ENCODE data around the gene TLE5.

The TLE5 gene, protein sequence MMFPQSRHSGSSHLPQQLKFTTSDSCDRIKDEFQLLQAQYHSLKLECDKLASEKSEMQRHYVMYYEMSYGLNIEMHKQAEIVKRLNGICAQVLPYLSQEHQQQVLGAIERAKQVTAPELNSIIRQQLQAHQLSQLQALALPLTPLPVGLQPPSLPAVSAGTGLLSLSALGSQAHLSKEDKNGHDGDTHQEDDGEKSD

DNA sequence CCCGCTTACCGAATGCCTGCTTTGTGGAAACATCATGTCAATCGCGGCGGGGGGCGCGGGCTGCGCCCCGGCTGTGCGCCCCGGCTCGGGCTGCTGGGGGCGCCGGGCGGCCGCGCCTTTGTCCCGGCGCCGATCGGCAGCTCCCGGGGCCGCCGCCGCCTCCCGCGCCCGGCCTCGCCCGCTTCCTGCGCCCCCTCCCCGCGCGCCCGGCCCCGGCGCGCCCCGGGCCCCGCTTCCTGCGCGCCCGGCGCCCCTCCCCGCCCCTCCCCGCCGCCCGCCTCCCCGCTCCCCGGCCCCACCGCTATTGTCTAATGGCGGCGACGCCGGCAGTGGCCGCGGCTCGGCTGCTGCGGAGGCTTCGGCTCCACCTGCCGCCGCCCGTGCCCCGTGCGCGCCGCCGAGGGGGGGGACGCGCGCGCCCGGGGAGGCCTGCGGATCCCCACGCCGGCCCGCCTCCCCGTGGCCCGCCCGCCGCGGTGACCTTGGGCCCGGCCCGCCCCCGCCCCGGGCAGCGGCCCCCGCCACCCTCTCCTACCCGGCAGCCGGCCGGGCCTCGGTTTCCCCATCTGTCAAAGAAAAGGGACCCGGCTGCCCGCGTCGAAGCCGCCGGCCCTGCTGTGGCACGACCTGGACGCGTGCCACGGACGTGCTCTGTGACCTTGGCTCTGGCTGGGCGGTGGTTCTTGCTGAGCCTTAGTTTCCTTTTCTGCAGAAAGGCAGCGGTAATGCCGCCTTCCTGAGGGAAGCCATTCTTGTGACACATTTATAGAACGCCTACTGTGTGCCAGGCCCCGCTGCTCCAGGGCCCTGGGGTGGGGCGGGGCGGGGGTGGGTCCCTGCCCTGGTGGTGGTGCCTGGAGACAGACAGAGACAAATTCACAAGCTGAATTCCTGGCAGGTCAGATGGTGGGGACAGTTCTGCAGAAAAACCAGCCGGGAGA, at the start of gene TLE5:
Gene TLE5 (minus strand): TSS at position 331 of the 941 bp plus-strand sequence. CDS start 295 bp downstream, at position 36.
- Histone ChIP-seq H3K4me3 (ENCODE audit: low read length) (peak within 1 kb of the TSS; percentile 89), H3K4me1 (ENCODE audit: control insufficient read depth, insufficient read depth, low read length) (peaks cover 17% of the 10 kb centered on the region), H3K36me3 (ENCODE audit: control insufficient read depth, insufficient read depth, low read length, severe bottlenecking) (peaks cover 17% of the 10 kb centered on the region), H3K9ac (ENCODE audit: low read length) (peak within 1 kb of the TSS; percentile 93), H3K27me3 (replicated peaks; ENCODE audit: control insufficient read depth, insufficient read depth, low read length) (peaks cover under 1% of the 10 kb centered on the region), H3K9me3 (ENCODE audit: control insufficient read depth, low read length) (no peaks in the 10 kb centered on the region)
- peak; percentile 79 for DNase-seq (ENCODE audit: low read depth)

DNA sequence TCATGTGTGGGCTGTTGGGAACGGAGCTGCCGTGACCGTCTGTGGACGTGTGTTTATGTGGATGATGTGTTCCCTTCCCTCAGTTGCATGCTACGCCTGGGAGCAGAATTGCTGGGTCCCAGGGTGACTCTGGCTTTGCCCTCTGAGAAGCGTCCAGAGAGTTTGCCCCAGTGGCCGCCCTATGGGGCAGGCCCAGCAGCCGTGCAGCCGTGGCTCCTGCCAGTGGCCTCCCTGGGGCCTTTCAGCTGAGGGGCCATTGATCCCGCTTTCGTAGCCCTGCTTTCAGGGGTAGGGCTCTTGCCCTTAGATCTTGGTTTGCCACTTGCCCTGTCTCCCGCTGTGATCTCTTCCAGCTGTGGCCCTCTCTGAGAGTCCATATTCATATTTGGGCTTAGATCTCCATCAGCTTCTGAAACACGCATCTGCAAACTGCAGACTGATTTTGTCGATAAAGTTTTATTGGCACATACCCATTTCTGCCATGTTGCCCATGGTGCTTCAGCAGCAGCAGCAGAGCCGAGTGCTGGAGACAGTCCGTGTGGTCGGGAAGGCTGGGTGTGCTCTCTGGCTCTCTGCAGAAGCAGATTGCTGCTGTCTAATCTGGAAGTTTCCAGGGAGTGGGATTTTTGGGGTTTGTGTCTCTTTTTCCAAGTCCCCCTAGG, 49.4 kb upstream of the TLE5 start:
- Histone ChIP-seq H3K4me3 (ENCODE audit: low read length) (no peak overlapping the region), H3K9ac (ENCODE audit: low read length) (no peak overlapping the region), H3K9me3 (ENCODE audit: control insufficient read depth, low read length) (no peaks in the 10 kb centered on the region), H3K4me1 (ENCODE audit: control insufficient read depth, insufficient read depth, low read length) (peaks cover 2% of the 10 kb centered on the region), H3K27me3 (replicated peaks; ENCODE audit: control insufficient read depth, insufficient read depth, low read length) (no peaks in the 10 kb centered on the region), H3K36me3 (ENCODE audit: control insufficient read depth, insufficient read depth, low read length, severe bottlenecking) (peaks cover 7% of the 10 kb centered on the region)
- no peak for DNase-seq (ENCODE audit: low read depth)

GRCh38 chr19:3110126-3110825, 48.0 kb upstream of the TLE5 start:
- H3K36me3 ChIP-seq (ENCODE audit: control insufficient read depth, insufficient read depth, low read length, severe bottlenecking): peaks cover 7% of the 10 kb centered on the region
- H3K9me3 ChIP-seq (ENCODE audit: control insufficient read depth, low read length): no peaks in the 10 kb centered on the region
- no peaks in the 10 kb centered on the region for H3K27me3 ChIP-seq (replicated peaks; ENCODE audit: control insufficient read depth, insufficient read depth, low read length)
- no peak overlapping the region for H3K9ac ChIP-seq (ENCODE audit: low read length)
- peaks cover 7% of the 10 kb centered on the region for H3K4me1 ChIP-seq (ENCODE audit: control insufficient read depth, insufficient read depth, low read length)
- no peak overlapping the region for H3K4me3 ChIP-seq (ENCODE audit: low read length)
- no peak for DNase-seq (ENCODE audit: low read depth)

DNA sequence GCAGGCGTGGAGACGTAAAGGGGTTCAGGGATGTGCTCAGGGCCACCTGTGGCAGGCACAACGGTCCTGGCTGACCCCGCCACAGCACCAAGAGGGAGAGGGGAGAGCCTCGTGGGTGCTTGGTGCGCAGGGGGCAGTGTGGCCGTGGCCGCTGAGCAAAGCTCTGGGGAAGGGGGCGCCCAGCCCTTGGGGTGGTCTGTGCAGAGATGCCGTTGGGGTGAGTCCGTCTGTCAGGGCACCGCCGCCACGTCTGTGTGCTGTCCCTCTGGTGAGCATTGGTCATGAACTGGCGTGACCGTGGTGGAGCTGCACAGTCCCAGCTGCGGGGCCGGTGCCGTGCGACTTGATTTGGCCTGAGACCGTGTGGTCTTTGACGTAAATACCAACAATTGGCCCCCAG, 47.2 kb upstream of the TLE5 start:
- no peak for DNase-seq (ENCODE audit: low read depth)
- H3K4me1 ChIP-seq (ENCODE audit: control insufficient read depth, insufficient read depth, low read length): peaks cover 7% of the 10 kb centered on the region

GRCh38 chr19:3108775-3109174, 46.5 kb upstream of the TLE5 start:
- H3K27me3 ChIP-seq (replicated peaks; ENCODE audit: control insufficient read depth, insufficient read depth, low read length): no peaks in the 10 kb centered on the region
- H3K36me3 ChIP-seq (ENCODE audit: control insufficient read depth, insufficient read depth, low read length, severe bottlenecking): peaks cover 7% of the 10 kb centered on the region
- H3K9ac ChIP-seq (ENCODE audit: low read length): no peak overlapping the region
- DNase-seq (ENCODE audit: low read depth): peak; percentile 85
- H3K4me1 ChIP-seq (ENCODE audit: control insufficient read depth, insufficient read depth, low read length): peaks cover 13% of the 10 kb centered on the region
- no peaks in the 10 kb centered on the region for H3K9me3 ChIP-seq (ENCODE audit: control insufficient read depth, low read length)
- no peak overlapping the region for H3K4me3 ChIP-seq (ENCODE audit: low read length)

More for the DNA sequence above, 47.2 kb upstream of the TLE5 start:
- no peak overlapping the region for H3K4me3 ChIP-seq (ENCODE audit: low read length)
- no peaks in the 10 kb centered on the region for H3K9me3 ChIP-seq (ENCODE audit: control insufficient read depth, low read length)
- H3K9ac ChIP-seq (ENCODE audit: low read length): no peak overlapping the region
- H3K36me3 ChIP-seq (ENCODE audit: control insufficient read depth, insufficient read depth, low read length, severe bottlenecking): peaks cover 7% of the 10 kb centered on the region
- no peaks in the 10 kb centered on the region for H3K27me3 ChIP-seq (replicated peaks; ENCODE audit: control insufficient read depth, insufficient read depth, low read length)

DNA sequence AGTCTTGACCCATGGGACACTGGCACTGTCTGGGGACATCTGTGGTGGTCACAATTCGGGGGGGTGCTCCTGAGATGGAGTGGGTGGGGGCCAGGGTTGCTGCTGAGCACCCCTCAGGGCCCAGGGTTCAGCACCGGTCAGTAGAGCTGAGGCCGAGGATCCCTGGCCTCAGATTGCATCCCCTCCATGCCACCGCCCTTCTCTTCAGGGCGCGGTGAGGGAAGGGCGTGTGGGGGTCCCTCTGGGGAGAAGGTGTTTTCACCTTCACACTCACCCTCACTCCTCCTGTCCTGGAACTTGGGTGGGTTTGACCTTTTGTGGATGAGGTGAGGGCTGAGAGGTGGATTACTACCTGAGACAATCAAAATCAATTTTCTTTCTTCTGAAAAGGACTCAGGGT, 45.4 kb upstream of the TLE5 start:
- no peaks in the 10 kb centered on the region for H3K27me3 ChIP-seq (replicated peaks; ENCODE audit: control insufficient read depth, insufficient read depth, low read length)
- H3K9ac ChIP-seq (ENCODE audit: low read length): no peak overlapping the region
- no peak overlapping the region for H3K4me3 ChIP-seq (ENCODE audit: low read length)
- peaks cover 15% of the 10 kb centered on the region for H3K4me1 ChIP-seq (ENCODE audit: control insufficient read depth, insufficient read depth, low read length)
- peaks cover 4% of the 10 kb centered on the region for H3K36me3 ChIP-seq (ENCODE audit: control insufficient read depth, insufficient read depth, low read length, severe bottlenecking)
- DNase-seq (ENCODE audit: low read depth): no peak
- H3K9me3 ChIP-seq (ENCODE audit: control insufficient read depth, low read length): no peaks in the 10 kb centered on the region

GRCh38 chr19:3106509-3107141, 44.3 kb upstream of the TLE5 start:
- no peak for DNase-seq (ENCODE audit: low read depth)
- no peak overlapping the region for H3K9ac ChIP-seq (ENCODE audit: low read length)
- H3K36me3 ChIP-seq (ENCODE audit: control insufficient read depth, insufficient read depth, low read length, severe bottlenecking): peaks cover 4% of the 10 kb centered on the region
- no peak overlapping the region for H3K4me3 ChIP-seq (ENCODE audit: low read length)
- peaks cover 15% of the 10 kb centered on the region for H3K4me1 ChIP-seq (ENCODE audit: control insufficient read depth, insufficient read depth, low read length)
- H3K27me3 ChIP-seq (replicated peaks; ENCODE audit: control insufficient read depth, insufficient read depth, low read length): no peaks in the 10 kb centered on the region
- H3K9me3 ChIP-seq (ENCODE audit: control insufficient read depth, low read length): no peaks in the 10 kb centered on the region

DNA sequence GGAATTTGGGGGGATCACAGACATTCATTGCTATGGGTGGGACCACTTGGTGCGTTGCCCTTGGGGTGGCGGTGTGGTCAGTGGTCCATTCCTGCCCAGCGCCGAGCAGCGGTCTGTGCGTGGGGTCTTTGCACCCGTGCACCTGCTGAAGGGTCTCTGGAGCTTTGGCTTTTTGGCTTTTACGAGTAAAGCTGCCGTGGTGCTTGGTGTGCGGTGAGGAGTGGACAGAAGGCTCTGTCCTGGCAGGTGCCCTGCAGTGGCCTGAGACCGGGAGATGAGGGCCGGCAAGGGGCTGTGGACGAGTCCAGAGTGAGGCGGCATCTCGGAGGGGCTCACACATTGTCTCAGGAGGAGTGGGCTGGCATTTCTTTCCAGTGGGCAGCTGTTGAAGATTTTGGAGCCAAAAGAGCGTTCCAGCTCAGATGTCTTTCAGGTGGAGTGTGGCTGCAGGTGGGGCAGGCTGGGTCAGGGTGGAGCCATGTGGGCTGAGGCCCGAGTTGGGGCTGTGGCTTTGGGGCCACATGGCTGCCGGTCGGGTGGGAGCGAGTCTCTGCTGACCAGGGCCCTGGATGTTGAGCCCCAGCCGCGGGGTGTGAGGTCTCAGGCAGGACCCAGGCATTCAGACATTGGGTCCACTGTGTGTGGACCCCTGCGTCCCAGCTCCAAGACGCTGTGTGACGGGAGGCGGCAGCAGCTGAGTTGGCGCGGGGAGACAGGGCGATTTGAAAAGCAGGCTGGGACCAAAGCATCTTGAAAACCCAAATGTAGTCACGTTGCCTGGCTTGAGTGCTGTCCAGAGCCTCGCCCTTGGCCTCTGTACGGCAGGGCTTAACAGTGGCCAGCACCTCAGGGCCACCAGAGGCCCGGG, 43.6 kb upstream of the TLE5 start:
- no peak for DNase-seq (ENCODE audit: low read depth)
- peaks cover 15% of the 10 kb centered on the region for H3K4me1 ChIP-seq (ENCODE audit: control insufficient read depth, insufficient read depth, low read length)
- no peak overlapping the region for H3K9ac ChIP-seq (ENCODE audit: low read length)
- no peak overlapping the region for H3K4me3 ChIP-seq (ENCODE audit: low read length)
- peaks cover 4% of the 10 kb centered on the region for H3K36me3 ChIP-seq (ENCODE audit: control insufficient read depth, insufficient read depth, low read length, severe bottlenecking)
- H3K27me3 ChIP-seq (replicated peaks; ENCODE audit: control insufficient read depth, insufficient read depth, low read length): no peaks in the 10 kb centered on the region
- H3K9me3 ChIP-seq (ENCODE audit: control insufficient read depth, low read length): no peaks in the 10 kb centered on the region

- H3K4me3 ChIP-seq (ENCODE audit: low read length): no peak overlapping the region
- no peak overlapping the region for H3K9ac ChIP-seq (ENCODE audit: low read length)
- H3K27me3 ChIP-seq (replicated peaks; ENCODE audit: control insufficient read depth, insufficient read depth, low read length): no peaks in the 10 kb centered on the region
- no peaks in the 10 kb centered on the region for H3K9me3 ChIP-seq (ENCODE audit: control insufficient read depth, low read length)
- H3K4me1 ChIP-seq (ENCODE audit: control insufficient read depth, insufficient read depth, low read length): peaks cover 15% of the 10 kb centered on the region
- DNase-seq (ENCODE audit: low read depth): no peak
- H3K36me3 ChIP-seq (ENCODE audit: control insufficient read depth, insufficient read depth, low read length, severe bottlenecking): no peaks in the 10 kb centered on the region
These were observed 42.4 kb upstream of the TLE5 start for GRCh38 chr19:3104708-3104983.

All from adipocyte (in vitro differentiated cells).